HG02970 (cell line): ENCODE measurements around the gene HYAL3.
"Not testable (repeated sequence)": the region's sequence is repeated elsewhere in the genome, so short reads cannot be mapped to it uniquely, and the experiment has no call there.

Experiments
- ATAC-seq: cut with Tn5 transposase; IDR thresholded peaks from one replicate; pipeline ENCODE4 v1.9.1; 2021; ENCODE audit warnings: mild to moderate bottlenecking, moderate library complexity, moderate number of reproducible peaks; ENCODE audit not compliant: unreplicated experiment, low FRiP score

The HYAL3 gene

GRCh38 chr3:50317300-50317699 is 18.1 kb upstream of the HYAL3 start:
- ATAC-seq = no peak

GRCh38 chr3:50316657-50317242 is 17.5 kb upstream of the HYAL3 start:
- no peak for ATAC-seq

GRCh38 chr3:50314816-50315215 is 15.6 kb upstream of the HYAL3 start:
- no peak for ATAC-seq

DNA sequence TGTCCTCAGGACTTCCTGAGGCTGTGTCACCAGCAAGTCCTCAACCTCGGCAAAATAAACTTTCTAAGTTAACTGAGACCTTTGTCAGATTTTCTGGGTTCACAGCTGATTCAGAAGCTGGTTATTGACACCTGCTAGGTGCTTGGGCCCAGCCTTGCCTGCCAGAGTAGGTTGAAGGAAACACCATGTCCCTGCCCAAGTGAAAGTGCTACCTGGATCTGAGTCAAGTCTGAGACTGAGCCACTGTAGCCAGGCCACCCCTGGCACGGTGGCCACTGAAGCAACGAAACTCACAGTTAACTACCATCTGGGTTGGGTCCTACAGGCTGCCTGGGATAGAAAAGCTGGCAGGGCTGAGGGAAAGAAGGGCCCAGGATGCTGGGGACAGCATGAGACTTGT is 15.1 kb upstream of the HYAL3 start:
- no peak for ATAC-seq

DNA sequence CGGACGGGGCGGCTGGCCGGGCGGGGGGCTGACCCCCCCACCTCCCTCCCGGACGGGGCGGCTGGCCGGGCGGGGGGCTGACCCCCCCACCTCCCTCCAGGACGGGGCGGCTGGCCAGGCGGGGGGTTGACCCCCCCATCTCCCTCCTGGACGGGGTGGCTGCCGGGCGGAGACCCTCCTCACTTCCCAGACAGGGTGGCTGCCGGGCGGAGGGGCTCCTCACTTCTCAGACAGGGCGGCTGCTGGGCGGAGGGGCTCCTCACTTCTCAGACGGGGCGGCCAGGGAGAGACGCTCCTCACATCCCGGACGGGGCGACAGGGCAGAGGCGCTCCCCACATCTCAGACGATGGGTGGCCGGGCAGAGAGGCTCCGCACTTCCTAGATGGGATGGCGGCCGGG is 12.8 kb upstream of the HYAL3 start:
- not testable (repeated sequence) for ATAC-seq

GRCh38 chr3:50304601-50305000 is 5.4 kb upstream of the HYAL3 start:
- ATAC-seq = no peak

DNA sequence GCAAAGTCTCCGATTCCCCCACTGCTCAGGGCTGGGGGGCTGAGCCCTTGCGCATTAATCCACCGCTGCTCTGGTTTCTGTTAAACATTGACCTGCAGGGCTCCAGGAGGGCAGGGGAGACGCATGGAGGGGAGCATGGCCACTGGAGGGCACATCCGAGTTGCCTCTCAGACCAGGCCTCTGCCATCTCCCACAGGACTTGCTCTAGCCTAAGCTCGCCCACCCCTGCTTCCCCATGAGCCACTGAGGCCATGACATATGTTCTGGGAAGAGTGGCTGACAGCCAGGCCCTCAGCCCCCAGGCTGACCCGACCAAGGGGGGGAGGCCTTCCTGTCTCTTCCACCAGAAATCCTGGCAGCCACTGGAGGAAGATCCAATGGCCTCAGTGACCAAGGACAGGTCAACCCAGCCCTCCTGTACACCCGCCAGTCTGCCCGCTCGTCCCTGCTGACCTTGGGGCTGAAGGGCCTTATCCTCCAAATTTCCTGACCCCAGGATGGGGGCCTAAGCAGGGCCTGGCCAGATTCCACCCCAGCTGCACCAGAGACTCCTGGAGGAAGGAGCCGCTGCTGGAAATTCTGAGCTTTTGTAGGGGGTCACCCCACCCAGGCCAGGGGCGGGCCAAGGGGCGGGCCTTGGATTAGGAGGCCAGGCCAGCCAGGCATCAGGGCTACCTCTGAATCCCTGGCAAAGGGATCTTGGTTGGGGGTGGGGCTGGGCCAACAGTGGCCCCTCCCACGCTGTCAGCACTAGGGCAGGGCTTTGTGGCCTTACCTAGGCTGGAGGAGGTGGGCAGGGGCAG is 4.0 kb upstream of the HYAL3 start, which contains the start of gene HYAL1:
TSS of gene HYAL1 (minus strand) at position 562 of the 803 bp plus-strand sequence. CDS start 618 bp downstream, outside the sequence.
- no peak for ATAC-seq

- ATAC-seq = no peak
These were observed 3.1 kb upstream of the HYAL3 start for GRCh38 chr3:50302095-50303012.

DNA sequence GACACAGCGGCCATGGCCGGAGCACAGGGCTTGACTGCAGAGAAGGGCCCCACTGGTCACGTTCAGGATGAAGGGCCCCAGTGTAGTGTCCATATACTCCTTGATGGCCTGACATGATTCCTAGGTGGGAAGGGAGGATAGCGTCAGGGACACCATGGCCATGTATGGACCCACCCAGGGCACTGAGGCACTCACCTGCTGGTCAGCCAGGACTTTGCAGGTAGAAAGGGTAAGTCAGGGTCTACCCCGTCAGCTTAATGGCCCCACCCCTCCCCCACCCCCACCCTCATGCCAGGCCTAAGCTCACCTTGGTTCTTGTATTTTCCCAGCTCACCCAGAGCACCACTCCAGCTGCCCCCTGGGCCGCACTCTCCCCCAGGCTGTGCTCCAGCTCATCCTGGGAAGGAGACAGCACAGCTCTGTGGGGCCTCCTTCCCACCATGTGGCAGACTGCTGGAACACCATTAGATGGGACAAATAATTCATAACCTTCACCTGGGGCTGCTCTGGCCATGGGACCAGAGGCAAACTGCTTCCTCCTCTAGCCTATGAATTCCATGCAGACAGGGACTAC is 1.6 kb upstream of the HYAL3 start:
- no peak for ATAC-seq

GRCh38 chr3:50299929-50300680 is 900 bp upstream of the HYAL3 start:
- ATAC-seq = no peak

- ATAC-seq = no peak
These were observed 378 bp upstream of the HYAL3 start for GRCh38 chr3:50299638-50299928.

DNA sequence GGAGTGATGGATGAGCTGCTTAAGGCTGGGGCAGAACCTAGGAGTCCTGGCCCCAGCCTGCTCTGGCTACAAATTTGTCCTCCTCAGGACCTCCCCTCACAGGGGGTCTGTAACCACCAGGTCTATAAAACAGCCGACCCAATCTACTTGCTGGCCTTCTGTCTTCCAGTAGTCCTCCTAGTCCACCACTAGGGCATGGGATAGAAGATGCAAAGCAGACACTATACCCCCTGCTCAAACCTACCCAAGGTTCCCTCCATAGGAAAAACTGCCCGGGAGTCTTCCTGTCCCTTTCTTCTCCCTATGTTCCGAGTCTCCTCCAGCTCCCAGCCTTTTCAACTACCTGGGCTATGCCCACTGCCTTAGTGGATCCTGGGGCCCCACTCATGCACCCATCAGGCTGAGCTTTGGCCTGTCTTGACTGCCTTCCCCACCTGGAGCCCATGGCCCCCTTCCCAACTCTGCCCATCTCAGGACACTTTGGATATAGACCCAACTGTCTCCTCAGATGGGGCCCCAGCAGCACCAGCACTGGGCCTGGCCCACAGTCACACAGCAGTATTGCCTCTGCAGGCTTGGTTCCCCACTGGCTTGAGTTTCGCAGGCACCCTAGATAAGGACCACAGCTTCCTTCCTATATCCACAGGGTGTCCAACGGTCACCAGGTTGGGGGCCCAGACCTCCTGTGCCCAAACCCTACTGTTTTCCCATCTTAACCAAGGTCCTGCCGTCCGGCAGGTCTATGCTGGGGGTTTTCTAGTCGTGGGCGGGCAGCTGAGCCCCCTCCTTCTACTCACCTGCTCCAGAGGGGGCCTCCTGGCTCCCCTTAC is 1.1 kb downstream of the HYAL3 start:
- ATAC-seq = no peak

DNA sequence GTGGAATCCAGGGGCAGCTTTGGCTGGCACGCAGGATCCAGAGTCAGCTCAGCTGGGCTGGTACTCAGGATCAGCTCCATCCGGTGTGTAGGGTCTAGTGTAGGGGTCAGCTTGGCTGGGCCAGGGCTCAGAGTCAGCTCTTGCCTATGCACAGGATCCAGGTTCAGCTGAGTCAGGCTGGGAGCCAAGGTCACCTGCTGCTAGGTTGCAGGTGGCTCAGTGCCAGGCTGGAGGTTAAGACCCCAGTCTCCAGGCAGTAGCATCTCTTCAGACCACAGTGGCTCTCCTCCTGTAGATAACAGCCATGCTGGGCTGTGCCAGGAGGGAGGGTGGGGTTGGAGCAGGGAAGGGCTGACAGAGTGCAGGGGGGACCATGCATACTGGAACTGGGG is 1.8 kb downstream of the HYAL3 start:
- ATAC-seq = no peak

DNA sequence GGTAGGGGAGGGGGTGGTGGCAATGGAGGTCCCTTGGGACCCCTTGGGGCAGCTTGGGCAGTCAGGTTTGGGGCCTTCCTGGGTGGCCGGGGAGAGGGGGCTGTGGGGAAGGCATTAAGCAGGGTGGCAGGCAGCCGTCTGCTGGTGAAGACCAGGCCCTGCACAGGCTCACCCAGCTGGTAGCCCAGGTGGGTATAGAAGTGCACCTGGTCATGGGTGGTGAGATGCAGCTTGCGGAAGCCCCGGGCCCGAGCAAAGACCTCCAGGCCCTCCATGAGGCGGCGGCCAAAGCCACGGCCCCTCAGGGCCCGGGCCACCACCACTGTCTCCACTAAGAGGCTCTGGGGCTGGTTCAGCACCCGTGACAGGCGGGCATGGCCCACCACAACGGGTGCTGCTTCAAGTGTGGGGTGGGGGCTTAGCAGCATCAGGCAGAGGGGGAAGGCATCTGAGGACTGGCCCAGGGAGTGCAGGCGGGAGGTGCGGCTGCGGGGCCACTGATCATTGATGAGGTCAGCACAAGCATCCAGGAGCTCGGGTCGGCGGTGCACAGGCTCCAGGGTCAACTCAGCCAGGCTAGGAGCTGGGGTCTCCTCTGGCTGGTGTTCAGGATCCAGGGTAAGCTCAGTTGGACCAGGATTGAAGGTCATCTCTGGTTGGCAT is 2.4 kb downstream of the HYAL3 start:
- no peak for ATAC-seq

DNA sequence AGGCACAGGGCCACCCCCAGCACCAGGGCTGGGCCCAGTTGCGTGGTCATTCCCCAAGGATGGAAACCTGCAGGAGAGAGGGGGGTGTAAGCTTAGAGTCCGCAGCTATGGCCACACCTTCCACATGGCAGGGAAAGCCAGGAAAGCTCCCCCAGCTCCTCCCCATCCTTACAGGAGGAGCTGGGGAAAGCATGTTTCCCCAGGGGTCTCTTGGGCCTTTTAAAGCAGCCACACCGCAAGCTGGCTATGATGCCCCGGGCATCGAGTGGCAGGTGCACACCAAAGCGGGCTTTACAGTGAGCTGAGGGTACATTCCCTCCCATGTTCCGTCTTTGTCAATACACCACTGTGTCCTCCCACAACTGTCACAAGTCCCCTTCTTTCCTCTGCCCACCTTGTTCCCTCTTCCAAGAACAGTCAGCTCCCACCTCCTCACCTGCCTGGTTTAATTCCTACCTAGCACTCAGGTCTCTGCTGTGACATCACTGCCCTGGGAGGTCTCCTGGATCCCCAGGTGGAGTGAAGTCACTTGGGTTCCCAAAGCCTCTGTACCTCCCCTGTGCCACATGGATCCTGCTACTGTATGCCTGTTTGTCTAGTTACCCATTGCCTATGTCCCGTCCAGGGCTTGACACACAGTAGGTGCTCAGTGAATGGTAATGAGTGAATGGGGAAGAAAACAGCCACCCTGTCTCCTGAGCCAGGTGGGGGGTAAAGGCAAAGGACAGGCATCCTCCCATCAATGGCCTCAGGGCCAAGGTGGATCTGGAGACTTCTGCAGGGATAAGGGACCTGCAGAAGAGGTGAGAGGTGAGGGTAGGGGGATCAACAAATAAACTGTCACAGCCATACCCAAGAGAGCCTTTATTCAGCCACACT is 3.4 kb downstream of the HYAL3 start:
- ATAC-seq = no peak

DNA sequence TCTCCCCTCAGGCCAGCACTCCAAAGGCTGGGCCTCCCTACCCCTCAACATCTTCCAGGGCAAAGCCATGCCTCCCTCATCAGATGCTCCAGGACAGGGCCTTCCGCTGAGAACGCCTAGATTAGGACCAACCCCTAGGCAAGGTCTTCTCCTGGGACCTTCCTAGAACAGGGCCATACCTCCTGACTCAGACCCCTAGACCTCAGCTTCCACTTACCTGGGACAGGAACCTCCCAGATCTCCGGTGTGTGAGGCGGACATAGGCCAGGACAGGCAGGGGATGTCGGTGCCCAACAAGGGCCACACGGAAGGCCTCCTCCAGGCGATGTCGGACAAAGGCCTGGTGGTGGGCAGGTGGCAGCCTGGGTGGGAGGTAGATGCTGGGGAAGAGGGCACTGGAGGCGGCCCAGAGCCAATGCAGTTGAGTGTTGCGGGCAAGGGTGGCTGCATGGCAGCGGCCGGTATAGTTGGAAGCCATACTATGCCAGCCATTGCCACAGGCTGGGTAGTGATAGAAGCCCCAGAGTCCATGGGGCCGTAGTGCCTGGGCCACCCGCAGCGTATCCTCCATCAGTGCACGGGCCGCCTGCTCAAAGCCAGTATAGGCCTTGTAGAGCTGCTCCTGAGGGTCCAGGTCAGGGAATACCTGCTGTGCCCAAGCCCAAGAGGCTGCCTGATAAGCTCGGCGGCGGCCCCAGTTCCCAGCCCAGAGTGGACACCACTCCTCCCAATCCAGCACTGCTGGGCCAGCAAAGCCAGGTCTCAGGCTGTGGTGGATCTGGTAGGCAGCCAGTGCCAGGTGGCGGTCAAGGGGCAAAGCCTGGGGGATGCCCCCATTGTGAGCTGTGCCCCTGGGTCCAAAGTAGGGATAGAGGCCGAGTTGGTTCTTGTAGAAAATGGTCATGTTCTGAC is 4.5 kb downstream of the HYAL3 start:
- no peak for ATAC-seq

DNA sequence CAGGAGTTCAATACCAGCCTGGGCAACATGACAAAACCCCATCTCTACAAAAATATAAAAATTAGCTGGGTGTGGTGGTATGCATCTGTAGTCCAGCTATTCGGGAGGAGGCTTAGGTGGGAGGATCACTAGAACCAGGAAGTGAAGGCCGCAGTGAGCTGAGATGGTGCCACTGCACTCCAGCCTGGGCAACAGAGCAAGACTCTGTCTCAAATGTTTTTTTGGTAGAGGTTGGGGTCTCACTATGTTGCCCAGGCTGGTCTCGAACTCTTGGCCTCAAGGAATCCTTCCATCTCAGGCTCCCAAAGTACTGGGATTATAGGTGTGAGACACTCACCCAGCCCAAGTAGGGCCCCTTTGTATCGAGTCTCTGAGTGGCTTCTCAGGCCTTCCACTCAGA is 5.1 kb downstream of the HYAL3 start:
- no peak for ATAC-seq
